OCI-LY7 (cell line): ENCODE data around the gene GALNT10. TPM values are rescaled to one million over a fixed set of nuclear protein-coding genes. Genes with fewer than 3 reads are reported as not detected.

Source experiments
- BruUV-seq: library from RNA; stranded (reverse); fragments of 400-500 nt; replicated peaks from 2 replicates; lab custom pipeline; 2021; lab: Mats Ljungman, UMichigan
- CTCF ChIA-PET: fragments of 300-600 bp; sonication (Branson Sonifier 250); formaldehyde crosslinking; loops from one replicate; lab custom pipeline; 2022; ENCODE audit warnings: antibody characterized with exemption; ENCODE audit not compliant: unreplicated experiment; lab: Charles Lee
- POLR2A ChIA-PET: fragments of 300-600 bp; sonication (Branson Sonifier 250); formaldehyde crosslinking; loops from one replicate; lab custom pipeline; 2022; ENCODE audit warnings: antibody characterized with exemption; lab: Charles Lee
- DNase-seq: peaks from one replicate; pipeline ENCODE4 v3.0.0-alpha.2; 2015; ENCODE audit warnings: low spot score
- H2AFZ ChIP-seq: fragments of 200-600 bp; sonication (generic), shearing (Covaris generic); 2 replicates; pipeline ENCODE4 v1.6.1; 2014; ENCODE audit warnings: mild to moderate bottlenecking, antibody characterized with exemption, low read length, moderate library complexity
- H3K27ac ChIP-seq: fragments of 200-600 bp; sonication (generic); 2 replicates; pipeline ENCODE4 v1.5.1; 2014; ENCODE audit warnings: mixed run types, low read depth, mild to moderate bottlenecking, moderate library complexity, low read length, inconsistent platforms; ENCODE audit not compliant: poor library complexity, severe bottlenecking
- H3K36me3 ChIP-seq: fragments of 200-600 bp; sonication (generic); 2 replicates; pipeline ENCODE4 v1.6.1; 2014; ENCODE audit warnings: mild to moderate bottlenecking, antibody characterized with exemption, low read length, moderate library complexity, mixed read lengths; ENCODE audit not compliant: insufficient read depth
- H3K4me1 ChIP-seq: fragments of 200-600 bp; sonication (generic); 2 replicates; pipeline ENCODE4 v1.5.1; 2014; ENCODE audit warnings: mild to moderate bottlenecking, low read length; ENCODE audit not compliant: insufficient read depth, poor library complexity, severe bottlenecking
- H3K4me2 ChIP-seq: fragments of 200-600 bp; sonication (generic); 2 replicates; pipeline ENCODE4 v1.6.1; 2014; ENCODE audit warnings: mild to moderate bottlenecking, low read length
- H3K4me3 ChIP-seq: fragments of 200-600 bp; sonication (generic); 2 replicates; pipeline ENCODE4 v1.5.1; 2014; ENCODE audit warnings: mild to moderate bottlenecking, low read depth, low read length; ENCODE audit not compliant: poor library complexity, severe bottlenecking
- H3K79me2 ChIP-seq: fragments of 200-600 bp; sonication (generic); 2 replicates; pipeline ENCODE4 v1.6.1; 2016; ENCODE audit warnings: low read depth, mild to moderate bottlenecking, low read length, moderate library complexity, mixed read lengths; ENCODE audit not compliant: insufficient read depth
- H3K9me2 ChIP-seq: fragments of 200-600 bp; sonication (generic); 2 replicates; pipeline ENCODE4 v1.6.1; 2016; ENCODE audit warnings: mild to moderate bottlenecking, low read length, mixed read lengths; ENCODE audit not compliant: insufficient read depth
- H3K9me3 ChIP-seq: fragments of 200-600 bp; sonication (generic); 2 replicates; pipeline ENCODE4 v1.6.1; 2014; ENCODE audit warnings: mild to moderate bottlenecking, mixed run types, low read length, mixed read lengths
- H4K20me1 ChIP-seq: fragments of 200-600 bp; sonication (generic); 2 replicates; pipeline ENCODE4 v1.6.1; 2014; ENCODE audit warnings: mild to moderate bottlenecking, antibody characterized with exemption, low read length, moderate library complexity, mixed read lengths; ENCODE audit not compliant: insufficient read depth
- CTCF ChIP-seq: fragments of 200-600 bp; sonication (generic); conservative IDR thresholded peaks from 2 replicates; pipeline ENCODE4 v1.5.1; 2014; ENCODE audit warnings: mild to moderate bottlenecking, antibody characterized with exemption, low read length, moderate library complexity, mixed read lengths
- EZH2phosphoT487 ChIP-seq: fragments of 200-600 bp; sonication (generic); IDR thresholded peaks from 2 replicates; pipeline ENCODE4 v1.6.1; 2018; ENCODE audit warnings: low read depth, borderline replicate concordance, mild to moderate bottlenecking, mixed run types, antibody characterized with exemption, low read length, moderate library complexity, mixed read lengths
- intact Hi-C: fragments of 100-400 bp; cut with micrococcal nuclease; formaldehyde crosslinking; loops from one replicate; pipeline ENCODE4 v1.10.0; 2022; ENCODE audit not compliant: unreplicated experiment
- total RNA-seq, 2 experiments: library from RNA; depleted of rRNA in 1 of 2; stranded (reverse); fragments of >200 nt in 1 of 2; shearing (Covaris generic) in 1 of 2; gene quantifications; 2 replicates each; pipeline ENCODE4 v1.2.3, GENCODE V29; 2014 to 2022

GALNT10 gene
- total RNA-seq, 2 experiments from 2014 or later: 7.3 to 20.6 TPM

DNA sequence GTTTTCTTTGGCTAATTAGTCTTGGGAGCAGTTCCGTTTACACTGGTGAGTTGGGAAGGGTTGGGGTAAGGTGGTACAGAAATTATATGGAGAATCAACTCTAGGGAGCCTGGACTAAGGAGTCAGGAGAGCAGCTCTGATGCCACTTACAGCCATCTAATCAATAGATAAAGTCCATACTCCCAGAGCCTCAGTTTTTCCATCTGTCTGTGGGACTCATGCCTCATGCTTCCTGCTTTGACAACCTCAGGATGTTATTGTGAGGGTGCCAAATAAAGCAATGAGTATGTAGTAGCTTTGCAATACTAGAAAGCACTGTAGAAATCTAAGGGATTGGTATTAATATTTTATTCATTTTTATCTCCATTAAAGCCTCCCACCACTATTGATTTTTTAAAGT, 105.0 kb downstream of the GALNT10 start:
- no peak for TF ChIP-seq EZH2phosphoT487
- no peak for TF ChIP-seq CTCF
- Histone ChIP-seq H2AFZ (no peak overlapping the region), H3K4me3 (no peak overlapping the region), H3K79me2 (no peaks in the 10 kb centered on the region), H3K36me3 (peaks cover 4% of the 10 kb centered on the region), H3K9me2 (no peaks in the 10 kb centered on the region), H3K4me1 (no peaks in the 10 kb centered on the region), H3K9me3 (no peaks in the 10 kb centered on the region), H3K4me2 (no peak overlapping the region), H3K27ac (no peak overlapping the region), H4K20me1 (no peaks in the 10 kb centered on the region)
- ChIA-PET CTCF (no interaction called here), POLR2A (interaction anchor here (0.5 to 1.0 kb wide), 3 partner anchors 17 to 331 kb away, joined by 3 read pairs; no protein-coding TSS in a partner anchor)
- DNase-seq: no peak
- BruUV-seq: no TSS peak
- intact Hi-C loops: no loop called here

- Histone ChIP-seq H3K27ac (no peak overlapping the region), H2AFZ (no peak overlapping the region), H4K20me1 (no peaks in the 10 kb centered on the region), H3K4me3 (no peak overlapping the region), H3K79me2 (no peaks in the 10 kb centered on the region), H3K9me3 (no peaks in the 10 kb centered on the region), H3K4me2 (no peak overlapping the region), H3K4me1 (no peaks in the 10 kb centered on the region), H3K36me3 (peaks cover 4% of the 10 kb centered on the region), H3K9me2 (no peaks in the 10 kb centered on the region)
- DNase-seq: no peak
- CTCF ChIA-PET: no interaction called here
- TF ChIP-seq EZH2phosphoT487 (no peak), CTCF (no peak)
- POLR2A ChIA-PET: interaction anchor here (0.6 to 1.0 kb wide), 3 partner anchors 16 to 306 kb away, joined by 3 read pairs; no protein-coding TSS in a partner anchor
- BruUV-seq: no TSS peak
- intact Hi-C loops: no loop called here
These were observed 106.1 kb downstream of the GALNT10 start for GRCh38 chr5:154296525-154297159.

GRCh38 chr5:154298065-154298464, 107.5 kb downstream of the GALNT10 start:
- TF ChIP-seq EZH2phosphoT487 (no peak), CTCF (no peak)
- no peaks in the 10 kb centered on the region for H4K20me1 ChIP-seq
- H3K4me3 ChIP-seq: no peak overlapping the region
- intact Hi-C loops: no loop called here
- no peaks in the 10 kb centered on the region for H3K4me1 ChIP-seq
- no peaks in the 10 kb centered on the region for H3K9me3 ChIP-seq
- BruUV-seq: no TSS peak
- no peak overlapping the region for H3K4me2 ChIP-seq
- H3K9me2 ChIP-seq: no peaks in the 10 kb centered on the region
- peaks cover 4% of the 10 kb centered on the region for H3K36me3 ChIP-seq
- H3K79me2 ChIP-seq: no peaks in the 10 kb centered on the region
- H3K27ac ChIP-seq: no peak overlapping the region
- POLR2A ChIA-PET: no interaction called here
- no peak for DNase-seq
- CTCF ChIA-PET: no interaction called here
- H2AFZ ChIP-seq: no peak overlapping the region
